Thyroid gland (tissue), 4 donors: ENCODE results near the gene HYI. TPM values are rescaled to one million over a fixed set of nuclear protein-coding genes. Genes with fewer than 3 reads are reported as not detected.
"Not testable (repeated sequence)": the region's sequence is repeated elsewhere in the genome, so short reads cannot be mapped to it uniquely, and the experiment has no call there.

Experiments used
- DNase-seq, 2 donors: peaks; one replicate each; pipeline ENCODE4 v3.0.0-alpha.2; 2019
- H3K27ac ChIP-seq, 3 donors: fragments of 200-600 bp; sonication (generic); 1 replicate in 2 of 3; 2 replicates in 1 of 3; pipeline ENCODE4 v1.5.1; 2016 to 2019; ENCODE audit warnings: mild to moderate bottlenecking in 1 of 3, moderate library complexity in 1 of 3
- H3K27me3 ChIP-seq: fragments of 200-600 bp; sonication (generic); one replicate; pipeline ENCODE4 v1.5.1; 2019
- H3K36me3 ChIP-seq, 2 donors: fragments of 200-600 bp; sonication (generic); one replicate each; pipeline ENCODE4 v1.5.1; 2016 to 2019
- H3K4me1 ChIP-seq, 2 donors: fragments of 200-600 bp; sonication (generic); one replicate each; pipeline ENCODE4 v1.5.1; 2017 to 2019
- H3K4me3 ChIP-seq, 3 donors: fragments of 200-600 bp; sonication (generic); replicated peaks in 1 of 3; 1 replicate in 2 of 3; 2 replicates in 1 of 3; pipeline ENCODE4 v1.5.1; 2016; ENCODE audit warnings: mild to moderate bottlenecking in 1 of 3
- H3K9me3 ChIP-seq: fragments of 200-600 bp; sonication (generic); one replicate; pipeline ENCODE4 v1.5.1; 2017
- CTCF ChIP-seq, 6 experiments: fragments of 200-600 bp in 3 of 6; fragments of 450-650 bp in 3 of 6; sonication (generic) in 3 of 6; IDR thresholded peaks; one replicate each; pipeline ENCODE4 v1.5.1; 2016 to 2019; ENCODE audit warnings: antibody characterized with exemption in 6 of 6, mild to moderate bottlenecking in 2 of 6, inconsistent platforms in 1 of 6, moderate library complexity in 1 of 6
- POLR2A ChIP-seq, 2 donors: fragments of 450-650 bp; IDR thresholded peaks; one replicate each; pipeline ENCODE4 v1.6.1; 2017; ENCODE audit warnings: antibody characterized with exemption in 2 of 2, mild to moderate bottlenecking in 2 of 2, moderate library complexity in 1 of 2
- whole genome bisulfite sequencing, 2 donors: methylation state at CpG; one replicate each; pipeline ENCODE4 v1.1.5; 2017; 5-methylcytosine and 5-hydroxymethylcytosine counted together
- intact Hi-C: fragments of 100-400 bp; cut with DNase I; formaldehyde crosslinking; loops from one replicate; pipeline ENCODE4 v1.15.1; 2023
- total RNA-seq, 4 donors: library from RNA; depleted of rRNA; stranded (reverse); fragments of >200 nt; gene quantifications; one replicate each; pipeline ENCODE4 v1.2.3, GENCODE V29; 2016

The HYI gene
- total RNA-seq, 4 donors from 2014 or later, result 50.6 to 92.9 (median 65.6) TPM

GRCh38 chr1:43464681-43465504 is 11.2 kb upstream of the HYI start:
- intact Hi-C loops, result no loop called here
- Histone ChIP-seq H3K9me3 (no peaks in the 10 kb centered on the region), H3K27me3 (no peaks in the 10 kb centered on the region), H3K4me1 (no peaks in the 10 kb centered on the region), H3K4me3 (no peak overlapping the region), H3K36me3 (no peaks in the 10 kb centered on the region), H3K27ac (no peak overlapping the region)
- no peak for DNase-seq
- 81 to 87% methylated on average over 13 of the region's 13 CpGs for WGBS, 2 donors
- TF ChIP-seq CTCF (IDR thresholded peaks at IDR 0.05), result no peak
- no peak for TF ChIP-seq POLR2A (IDR thresholded peaks at IDR 0.05)

GRCh38 chr1:43463479-43463878 is 9.7 kb upstream of the HYI start:
- TF ChIP-seq CTCF (IDR thresholded peaks at IDR 0.05), result no peak
- no peak for TF ChIP-seq POLR2A (IDR thresholded peaks at IDR 0.05)
- no peak for DNase-seq
- no peaks in the 10 kb centered on the region for H3K9me3 ChIP-seq
- H3K27ac ChIP-seq, result no peak overlapping the region
- H3K4me3 ChIP-seq, result no peak overlapping the region
- intact Hi-C loops, result no loop called here
- H3K36me3 ChIP-seq, result no peaks in the 10 kb centered on the region
- WGBS, 2 donors, result 72 to 78% methylated on average over 2 of the region's 2 CpGs
- no peaks in the 10 kb centered on the region for H3K27me3 ChIP-seq
- H3K4me1 ChIP-seq, result no peaks in the 10 kb centered on the region

GRCh38 chr1:43460988-43461693 is 7.4 kb upstream of the HYI start:
- Histone ChIP-seq H3K27me3 (no peaks in the 10 kb centered on the region), H3K27ac (no peak overlapping the region), H3K36me3 (no peaks in the 10 kb centered on the region), H3K9me3 (no peaks in the 10 kb centered on the region), H3K4me1 (no peaks in the 10 kb centered on the region), H3K4me3 (no peak overlapping the region)
- TF ChIP-seq CTCF (IDR thresholded peaks at IDR 0.05) (no peak), POLR2A (IDR thresholded peaks at IDR 0.05) (no peak)
- DNase-seq, result no peak
- intact Hi-C loops, result no loop called here
- 87 to 91% methylated on average over 5 of the region's 5 CpGs for WGBS, 2 donors

DNA sequence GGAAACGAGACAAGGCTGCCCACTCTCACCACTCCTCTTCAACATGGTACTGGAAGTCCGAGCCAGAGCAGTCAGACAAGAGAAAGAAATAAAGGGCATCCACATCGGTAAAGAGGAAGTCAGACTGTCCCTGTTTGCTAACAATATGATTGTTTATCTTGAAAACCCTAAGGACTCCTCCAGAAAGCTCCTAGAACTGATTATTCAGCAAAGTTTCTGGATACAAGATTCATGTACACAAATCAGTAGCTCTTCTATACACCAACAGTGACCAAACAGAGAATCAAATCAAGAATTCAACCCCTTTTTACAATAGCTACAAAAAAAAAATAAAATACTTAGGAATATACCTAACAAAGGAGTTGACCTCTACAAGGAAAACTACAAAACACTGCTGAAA is 4.6 kb upstream of the HYI start:
- H3K27me3 ChIP-seq, intact Hi-C loops, H3K9me3 ChIP-seq, H3K36me3 ChIP-seq, DNase-seq, H3K4me1 ChIP-seq, H3K4me3 ChIP-seq, H3K27ac ChIP-seq: not testable (repeated sequence)
- WGBS, 2 donors, result 78 to 97% methylated on average over 3 of the region's 3 CpGs

DNA sequence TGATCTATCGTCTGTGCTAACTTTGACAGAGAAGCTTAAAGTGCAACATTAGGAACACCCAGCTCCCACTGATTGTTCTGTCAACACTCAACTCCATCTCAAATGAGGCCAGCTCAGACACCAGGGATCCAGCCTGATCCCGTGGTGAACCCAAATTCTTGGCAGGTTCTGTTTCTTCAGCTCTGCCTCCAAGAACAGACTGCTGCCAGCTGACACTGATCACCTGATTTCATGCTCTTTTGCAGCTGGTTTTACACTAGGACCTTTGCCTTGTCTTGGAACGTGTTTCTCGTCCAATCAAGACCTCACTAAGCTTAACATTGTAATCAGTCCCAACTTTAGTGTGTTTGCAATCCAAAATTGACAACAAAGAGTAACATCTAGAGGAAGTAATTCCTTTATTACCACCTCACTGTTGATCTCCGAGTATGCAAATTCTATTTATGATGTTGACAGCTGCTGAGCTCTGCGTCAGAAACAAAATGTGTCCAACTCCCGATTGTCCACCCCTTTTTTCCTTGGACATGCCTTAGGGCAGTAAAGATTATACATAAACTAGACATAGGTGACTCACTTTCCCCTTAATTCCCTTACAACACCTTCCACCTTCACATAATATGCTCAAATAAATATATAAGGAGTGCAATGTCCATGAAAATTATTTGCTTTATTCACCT is 1.6 kb upstream of the HYI start:
- Histone ChIP-seq H3K27me3 (no peaks in the 10 kb centered on the region), H3K36me3 (peaks cover 9 to 19% of the 10 kb centered on the region in 2 donors), H3K27ac (no peak overlapping the region), H3K9me3 (no peaks in the 10 kb centered on the region), H3K4me3 (no peak overlapping the region), H3K4me1 (peaks cover 0 to 7% of the 10 kb centered on the region in 2 donors)
- no peak for TF ChIP-seq CTCF (IDR thresholded peaks at IDR 0.05)
- TF ChIP-seq POLR2A (IDR thresholded peaks at IDR 0.05), result no peak
- WGBS, 2 donors, result 83 to 89% methylated on average over 7 of the region's 7 CpGs
- DNase-seq, result no peak
- intact Hi-C loops, result no loop called here
